HK-2 (cell line): ENCODE data around the gene SLC2A4.
A peak's percentile ranks its signal among the peaks of the same experiment; 100 is the strongest.

ENCODE experiments used
- DNase-seq: peaks from one replicate; pipeline ENCODE4 v3.0.0-alpha.2; 2018; ENCODE audit not compliant: unreplicated experiment

SLC2A4 gene

GRCh38 chr17:7279448-7279847 lies 2.1 kb upstream of the SLC2A4 start:
- no peak for DNase-seq

DNA sequence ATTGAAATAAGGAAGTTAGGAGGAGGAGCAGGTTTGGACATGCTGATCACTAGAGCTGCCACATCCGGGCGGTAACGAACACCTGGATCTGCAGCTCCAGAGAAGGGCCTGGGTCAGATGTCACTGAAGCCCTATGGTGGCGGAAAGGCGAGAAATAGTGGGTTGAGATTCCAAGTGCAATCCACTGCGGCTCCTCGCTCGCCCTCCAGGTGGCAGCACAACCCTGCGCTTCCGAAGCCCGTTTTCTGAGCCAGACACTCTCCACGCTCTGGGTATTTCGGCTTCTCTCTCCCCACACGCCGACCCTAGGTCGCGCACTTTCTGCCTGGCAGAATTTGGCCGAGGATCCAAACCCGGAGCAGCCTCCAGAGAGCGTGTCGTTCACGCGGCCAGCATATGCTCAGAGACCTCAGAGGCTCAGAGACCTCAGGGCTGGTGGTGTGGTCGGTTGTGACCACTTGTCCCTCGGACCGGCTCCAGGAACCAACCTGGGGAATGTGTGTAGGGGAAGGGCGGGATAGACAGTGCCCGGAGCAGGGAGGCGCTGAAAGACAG lies 922 bp upstream of the SLC2A4 start:
- DNase-seq = peak; percentile 84

DNA sequence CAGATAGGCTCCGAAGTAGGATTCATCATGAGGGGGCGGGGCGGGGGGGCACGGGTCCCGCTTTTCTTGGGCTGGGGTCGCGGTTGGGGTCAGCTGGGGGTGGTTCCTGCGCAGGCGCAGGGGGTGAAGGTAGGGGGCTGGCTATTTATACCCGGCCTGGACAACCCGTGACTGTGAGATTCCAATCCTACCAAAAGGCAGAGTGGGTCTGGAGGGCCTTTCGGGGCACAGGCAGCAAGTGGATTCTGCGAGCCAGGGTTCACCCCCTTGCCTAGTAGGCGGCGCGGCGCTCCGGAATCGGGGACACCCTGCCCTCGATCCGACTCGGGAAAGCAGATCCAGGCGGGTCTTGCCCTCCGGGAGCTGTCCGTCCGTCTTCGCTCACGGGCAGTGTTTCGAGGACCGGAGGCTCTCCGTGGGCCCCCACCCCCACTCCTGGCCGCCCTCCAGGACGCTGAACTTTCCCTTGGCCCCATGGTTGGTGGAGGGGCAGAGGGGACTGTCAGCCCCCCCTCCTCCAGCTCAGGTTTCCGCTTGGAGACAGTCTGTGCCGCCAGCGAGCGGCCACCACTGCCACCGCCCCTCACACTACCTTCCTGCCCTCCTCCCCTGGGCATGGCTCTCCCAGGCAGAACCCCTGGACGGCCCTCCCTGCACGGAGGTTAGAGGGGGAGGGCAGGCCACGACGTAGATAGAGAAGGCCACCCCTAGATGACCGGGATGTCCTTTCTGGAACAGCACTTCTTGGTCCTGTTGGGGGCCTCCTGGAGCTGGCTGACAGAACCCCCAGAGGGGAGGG lies 634 bp downstream of the SLC2A4 start:
- peak; percentile 19 for DNase-seq

GRCh38 chr17:7282752-7283321 lies 1.3 kb downstream of the SLC2A4 start:
- no peak for DNase-seq

- no peak for DNase-seq
These were observed 2.1 kb downstream of the SLC2A4 start for GRCh38 chr17:7283471-7284216.

DNA sequence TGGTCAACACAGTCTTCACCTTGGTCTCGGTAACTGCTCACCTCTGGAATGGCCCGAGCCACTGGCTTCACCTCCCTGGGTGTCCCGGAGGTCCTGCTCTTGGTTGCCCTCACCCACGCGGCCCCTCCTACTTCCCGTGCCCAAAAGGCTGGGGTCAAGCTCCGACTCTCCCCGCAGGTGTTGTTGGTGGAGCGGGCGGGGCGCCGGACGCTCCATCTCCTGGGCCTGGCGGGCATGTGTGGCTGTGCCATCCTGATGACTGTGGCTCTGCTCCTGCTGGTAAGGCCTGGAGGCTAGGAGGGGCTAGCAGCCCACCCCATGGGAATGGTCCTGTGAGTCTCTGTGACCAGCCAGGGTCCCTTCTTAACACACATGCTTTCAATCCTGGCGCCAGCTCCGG lies 3.4 kb downstream of the SLC2A4 start:
- DNase-seq = no peak

GRCh38 chr17:7285679-7286078 lies 4.2 kb downstream of the SLC2A4 start:
- no peak for DNase-seq

- DNase-seq = no peak
These were observed 7.9 kb downstream of the SLC2A4 start for GRCh38 chr17:7289256-7290032.

DNA sequence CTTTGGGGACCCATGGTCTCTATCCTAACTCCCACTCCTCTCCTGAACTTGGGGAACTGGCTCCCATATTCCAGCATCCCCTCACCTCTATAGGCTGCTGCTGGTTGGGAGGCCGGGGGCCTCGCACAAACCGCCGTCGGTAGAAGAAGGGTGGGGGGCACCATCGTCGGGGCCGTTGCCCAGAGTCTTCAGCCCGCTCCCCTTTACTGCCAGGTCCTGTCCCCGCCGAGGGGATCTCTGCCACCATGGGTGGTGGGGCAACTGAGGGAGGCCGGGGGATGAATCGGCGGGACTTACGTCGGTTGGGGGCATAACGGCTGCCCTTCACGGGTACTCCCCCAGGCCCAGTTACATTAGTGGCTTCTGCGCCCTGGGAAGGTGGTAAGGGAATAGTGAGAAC lies 8.6 kb downstream of the SLC2A4 start:
- no peak for DNase-seq

DNA sequence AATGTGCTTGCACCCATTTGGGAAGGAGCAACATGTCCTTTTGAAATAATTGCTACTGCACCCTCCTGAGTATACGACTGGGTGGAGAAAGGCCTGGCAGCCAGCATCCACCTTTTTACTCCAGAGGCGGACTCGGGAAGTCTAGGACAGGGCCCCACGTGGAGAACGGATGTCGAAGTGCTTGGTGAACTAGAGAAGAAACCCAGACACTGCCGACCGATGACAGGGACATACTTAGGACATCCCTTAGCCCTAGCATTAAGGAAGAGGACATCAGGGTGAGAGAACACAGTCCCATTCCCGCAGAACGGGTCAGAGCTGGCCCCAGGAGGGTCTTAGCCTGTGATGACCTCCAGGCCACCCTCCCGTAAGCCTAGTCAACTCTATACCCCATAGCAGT lies 9.2 kb downstream of the SLC2A4 start:
- DNase-seq = no peak

DNA sequence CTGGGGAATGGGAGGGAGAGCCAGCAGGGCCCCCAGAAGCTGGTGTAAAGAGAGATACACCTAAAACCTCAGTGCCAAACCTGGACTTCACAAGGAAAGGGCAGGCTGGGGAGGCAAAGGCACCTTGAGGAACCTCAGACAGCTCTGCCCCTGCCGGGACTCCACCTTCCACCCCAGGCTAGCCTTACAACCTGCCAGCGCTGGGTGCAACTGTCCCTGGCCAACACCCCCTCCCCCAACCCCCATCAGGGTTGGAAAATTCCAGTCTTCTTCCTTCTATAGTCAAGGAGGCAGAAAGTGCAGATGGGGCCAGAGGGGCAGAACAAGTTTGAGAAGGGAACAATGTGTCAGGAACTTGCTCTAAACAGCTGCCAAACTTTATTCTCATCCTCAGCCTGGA lies 10.7 kb downstream of the SLC2A4 start:
- DNase-seq = no peak

GRCh38 chr17:7292729-7293128 lies 11.2 kb downstream of the SLC2A4 start:
- DNase-seq = no peak

GRCh38 chr17:7293159-7293558 lies 11.6 kb downstream of the SLC2A4 start:
- DNase-seq = peak; percentile 29

- DNase-seq = peak; percentile 54
These were observed 12.5 kb downstream of the SLC2A4 start for GRCh38 chr17:7293816-7294613.

GRCh38 chr17:7294614-7295153 lies 13.2 kb downstream of the SLC2A4 start, which contains the start of gene YBX2:
TSS of gene YBX2 (minus strand) at chr17:7294639. CDS start at chr17:7294500, 139 bp downstream.
- DNase-seq = peak; percentile 97

GRCh38 chr17:7295230-7296180 lies 14.0 kb downstream of the SLC2A4 start:
- no peak for DNase-seq

GRCh38 chr17:7296189-7296861 lies 14.8 kb downstream of the SLC2A4 start:
- peak; percentile 87 for DNase-seq

DNA sequence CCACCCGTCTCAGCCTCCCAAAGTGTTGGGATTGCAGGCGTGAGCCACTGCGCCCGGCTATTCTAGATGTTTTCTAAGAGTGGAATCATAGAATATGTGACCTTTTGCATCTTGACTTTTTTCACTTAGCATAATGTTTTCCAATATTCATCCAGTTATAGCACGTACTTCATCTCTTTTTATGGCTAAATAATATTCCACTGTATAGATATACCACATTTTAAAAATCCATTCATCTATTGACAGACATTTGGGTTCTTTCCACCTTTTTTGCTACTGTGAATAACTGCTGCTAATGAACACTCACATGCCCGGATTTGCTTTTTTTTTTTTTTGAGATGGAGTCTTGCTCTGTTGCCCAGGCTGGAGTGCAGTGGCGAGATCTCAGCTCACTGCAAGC lies 22.7 kb downstream of the SLC2A4 start:
- DNase-seq = no peak
